IPS DF 4.7 (cell line): ENCODE data around the gene HSPB6.

Experiments used
- DNase-seq: peaks from one replicate; pipeline ENCODE4 v3.0.0-alpha.2; 2013; ENCODE audit warnings: low spot score; ENCODE audit errors: extremely low read depth

Gene HSPB6

GRCh38 chr19:35717665-35718344 is 39.0 kb downstream of the HSPB6 start, which contains the start of gene KMT2B:
Gene KMT2B, plus strand, starts transcription at chr19:35718003. Its CDS starts 16 bp downstream, at chr19:35718019.
- DNase-seq: no peak

- DNase-seq: peak; percentile 98
These were observed 39.8 kb downstream of the HSPB6 start for GRCh38 chr19:35716801-35717664.

DNA sequence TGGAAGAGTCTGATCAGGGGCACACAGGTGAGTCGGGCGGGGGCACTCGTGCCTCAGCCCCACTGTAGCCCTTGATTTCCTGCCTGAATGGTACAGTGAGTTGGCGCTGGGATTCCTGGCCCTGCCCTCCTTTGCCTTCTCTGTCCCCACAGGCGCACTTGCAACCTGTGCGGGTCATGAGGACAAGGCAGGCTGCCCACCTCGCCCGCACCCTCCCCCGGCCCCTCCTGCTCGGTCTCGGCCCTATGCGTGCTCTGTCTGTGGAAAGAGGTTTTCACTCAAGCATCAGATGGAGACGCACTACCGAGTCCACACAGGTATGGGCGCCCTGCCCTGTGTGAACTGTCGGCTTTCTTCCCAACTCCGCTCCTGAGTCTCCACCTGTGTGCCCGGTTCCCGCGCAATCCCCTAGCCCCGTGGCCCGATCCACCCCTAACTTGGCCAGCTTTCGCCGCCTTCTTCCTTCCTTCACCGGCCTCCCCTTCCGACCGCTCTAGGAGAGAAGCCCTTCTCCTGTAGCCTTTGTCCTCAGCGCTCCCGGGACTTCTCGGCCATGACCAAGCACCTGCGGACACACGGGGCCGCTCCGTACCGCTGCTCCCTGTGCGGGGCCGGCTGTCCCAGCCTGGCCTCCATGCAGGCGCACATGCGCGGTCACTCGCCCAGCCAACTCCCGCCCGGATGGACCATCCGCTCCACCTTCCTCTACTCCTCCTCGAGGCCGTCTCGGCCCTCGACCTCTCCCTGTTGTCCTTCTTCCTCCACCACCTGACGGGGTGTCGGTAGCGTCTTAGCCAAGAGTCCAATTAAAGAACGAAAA is 40.6 kb downstream of the HSPB6 start:
- DNase-seq: no peak

DNA sequence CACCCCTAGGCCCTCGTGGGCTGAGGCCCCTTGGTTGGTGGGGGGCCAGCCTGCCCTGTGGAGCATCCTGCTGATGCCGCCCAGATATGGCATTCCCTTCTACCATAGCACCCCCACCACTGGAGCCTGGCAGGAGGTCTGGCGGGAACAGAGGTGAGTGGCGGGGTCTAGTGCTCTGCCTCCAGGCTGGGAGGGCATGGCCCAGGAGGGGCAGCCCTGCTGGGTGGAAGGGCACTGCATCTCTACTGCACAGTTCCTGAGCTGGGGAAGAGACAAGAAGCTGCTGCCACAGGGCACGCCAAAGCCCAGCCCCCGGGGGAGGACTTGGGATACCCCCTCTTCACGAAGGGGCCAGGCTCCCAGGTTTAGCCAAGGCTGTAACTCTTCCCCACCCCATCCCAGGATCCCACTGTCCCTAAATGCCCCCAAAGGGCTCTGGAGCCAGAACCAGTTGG is 41.4 kb downstream of the HSPB6 start:
- no peak for DNase-seq

DNA sequence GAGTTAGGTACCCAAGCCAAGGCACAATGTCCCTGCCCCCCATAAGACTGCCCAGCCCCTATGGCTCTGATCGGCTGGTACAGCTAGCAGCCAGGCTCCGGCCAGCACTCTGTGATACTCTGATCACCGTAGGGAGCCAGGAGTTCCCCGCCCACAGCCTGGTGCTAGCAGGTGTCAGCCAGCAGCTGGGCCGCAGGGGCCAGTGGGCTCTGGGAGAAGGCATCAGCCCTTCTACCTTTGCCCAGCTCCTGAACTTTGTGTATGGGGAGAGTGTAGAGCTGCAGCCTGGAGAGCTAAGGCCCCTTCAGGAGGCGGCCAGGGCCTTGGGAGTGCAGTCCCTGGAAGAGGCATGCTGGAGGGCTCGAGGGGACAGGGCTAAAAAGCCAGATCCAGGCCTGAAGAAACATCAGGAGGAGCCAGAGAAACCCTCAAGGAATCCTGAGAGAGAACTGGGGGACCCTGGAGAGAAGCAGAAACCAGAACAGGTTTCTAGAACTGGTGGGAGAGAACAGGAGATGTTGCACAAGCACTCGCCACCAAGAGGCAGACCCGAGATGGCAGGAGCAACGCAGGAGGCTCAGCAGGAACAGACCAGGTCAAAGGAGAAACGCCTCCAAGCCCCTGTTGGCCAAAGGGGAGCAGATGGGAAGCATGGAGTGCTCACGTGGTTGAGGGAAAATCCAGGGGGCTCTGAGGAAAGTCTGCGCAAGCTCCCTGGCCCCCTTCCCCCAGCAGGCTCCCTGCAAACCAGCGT is 42.1 kb downstream of the HSPB6 start:
- no peak for DNase-seq

- DNase-seq: no peak
These were observed 42.8 kb downstream of the HSPB6 start for GRCh38 chr19:35713904-35714495.

- no peak for DNase-seq
These were observed 43.4 kb downstream of the HSPB6 start for GRCh38 chr19:35713506-35713850.

DNA sequence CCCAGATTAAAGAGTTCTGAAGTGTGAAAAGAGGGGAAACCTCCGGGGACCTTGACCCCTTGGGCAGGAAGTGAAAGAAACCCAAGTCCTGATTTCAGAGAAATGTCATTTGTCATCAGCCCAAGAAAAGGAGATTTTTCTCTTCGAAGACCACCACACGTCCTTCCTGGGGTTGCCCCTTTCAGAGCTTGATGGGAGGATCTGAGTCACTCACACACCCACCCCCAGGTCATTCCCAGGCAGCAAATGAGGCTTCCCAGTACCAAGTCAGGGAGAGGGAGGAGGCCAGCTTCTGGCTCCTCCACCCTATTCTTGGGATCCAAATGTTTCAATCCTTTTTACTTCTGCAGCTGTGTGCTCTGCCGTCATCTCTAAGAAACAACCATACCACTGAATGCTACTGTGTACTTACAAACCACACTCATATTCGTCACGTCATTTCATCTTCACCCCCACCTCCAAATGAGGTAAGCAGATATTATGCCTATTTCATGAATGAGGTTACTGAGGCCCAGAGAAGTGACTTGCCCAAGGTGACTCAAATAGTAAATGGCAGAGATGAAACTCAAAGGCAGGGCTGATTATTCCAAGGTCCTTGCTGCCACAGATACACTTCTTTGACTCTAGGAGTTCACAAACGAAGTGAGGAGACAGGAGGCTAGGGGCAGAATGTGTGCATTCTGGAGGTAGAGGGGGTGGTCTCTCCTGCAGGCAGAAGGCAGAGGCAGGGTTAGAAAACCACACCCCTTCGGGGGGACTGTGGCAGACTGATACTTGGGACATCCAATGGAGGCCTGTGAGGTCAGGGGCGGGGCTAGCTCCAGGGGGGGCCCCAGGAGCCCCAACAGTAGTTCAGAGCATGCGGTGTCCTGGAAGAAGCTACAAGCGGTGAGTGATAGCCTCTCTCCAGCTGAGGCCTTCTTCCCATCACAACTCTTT is 44.0 kb downstream of the HSPB6 start:
- no peak for DNase-seq

GRCh38 chr19:35710784-35711723 is 45.8 kb downstream of the HSPB6 start:
- no peak for DNase-seq

DNA sequence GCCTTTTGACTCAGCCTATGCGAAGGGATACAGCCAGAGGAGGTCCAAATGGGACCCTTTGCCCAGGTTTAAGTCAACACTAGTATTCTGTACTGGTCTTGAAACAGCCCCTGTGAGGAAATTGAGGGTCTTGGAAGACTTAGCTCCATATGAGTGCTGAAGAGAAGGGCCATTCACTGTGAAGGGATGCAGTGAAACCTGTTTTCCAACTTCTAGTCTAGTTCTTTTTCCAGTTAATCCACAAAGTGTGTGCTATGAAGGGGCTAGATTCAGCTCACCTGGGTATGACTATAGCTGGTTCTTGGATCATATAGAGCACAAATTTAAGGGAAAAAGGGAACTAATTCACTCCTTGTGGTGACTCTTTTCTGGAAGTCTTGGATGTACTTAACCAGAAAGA is 48.4 kb downstream of the HSPB6 start:
- DNase-seq: no peak
